IPS DF 6.9 (cell line): ENCODE measurements around the gene OR6J1.

Experiments used
- DNase-seq: peaks from one replicate; pipeline ENCODE4 v3.0.0-alpha.2; 2013; ENCODE audit warnings: low read depth, low spot score
- H3K27ac ChIP-seq: one replicate; pipeline ENCODE4 v1.5.1; 2013; ENCODE audit warnings: low read length, control low read depth
- H3K27me3 ChIP-seq: 2 replicates; pipeline ENCODE4 v1.6.1; 2013; ENCODE audit warnings: mild to moderate bottlenecking, low read length; ENCODE audit not compliant: control insufficient read depth, insufficient read depth
- H3K36me3 ChIP-seq: 2 replicates; pipeline ENCODE4 v1.6.1; 2013; ENCODE audit warnings: low read length; ENCODE audit not compliant: control insufficient read depth, insufficient read depth
- H3K4me1 ChIP-seq: 2 replicates; pipeline ENCODE4 v1.6.1; 2013; ENCODE audit warnings: low read length; ENCODE audit not compliant: control insufficient read depth, insufficient read depth
- H3K4me3 ChIP-seq: 2 replicates; pipeline ENCODE4 v1.5.1; 2013; ENCODE audit warnings: mild to moderate bottlenecking, low read length
- H3K9me3 ChIP-seq: 2 replicates; pipeline ENCODE4 v1.6.1; 2013; ENCODE audit warnings: low read length, inconsistent platforms; ENCODE audit not compliant: control insufficient read depth, insufficient read depth
- WGBS: extraction: QIAGEN DNeasy Blood & Tissue Kit; methylation state at CpG from one replicate; pipeline ENCODE4 v1.1.7; 2013; ENCODE audit warnings: mixed read lengths, missing lambda C conversion rate; ENCODE audit not compliant: insufficient read length, insufficient coverage; 5-methylcytosine and 5-hydroxymethylcytosine counted together

OR6J1 gene

DNA sequence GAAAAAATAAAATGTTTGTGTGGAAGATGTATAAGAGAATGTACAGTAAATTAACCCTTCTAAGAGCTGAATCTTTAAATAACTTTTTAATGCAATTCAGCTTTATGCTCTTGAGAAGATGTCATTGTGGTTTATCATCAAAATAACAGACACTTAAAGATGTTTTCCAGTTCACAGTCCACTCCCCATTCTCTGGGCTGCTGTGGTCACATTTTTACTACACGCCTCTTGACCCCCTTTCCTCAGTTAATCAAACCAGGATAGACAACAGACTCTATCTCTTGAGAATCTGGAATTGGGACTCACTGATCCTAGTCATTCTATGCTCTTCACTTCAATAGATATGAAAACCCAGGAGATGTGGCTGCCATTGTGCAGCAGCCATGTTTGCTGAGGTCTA lies 24.7 kb upstream of the OR6J1 start:
- no peak overlapping the region for H3K27ac ChIP-seq
- H3K27me3 ChIP-seq: no peaks in the 10 kb centered on the region
- 0 out of 2 replicates have a peak, but pooled peaks cover 2% of the 10 kb centered on the region for H3K4me1 ChIP-seq
- no peaks in the 10 kb centered on the region for H3K36me3 ChIP-seq
- DNase-seq: no peak
- H3K4me3 ChIP-seq: no peak overlapping the region
- H3K9me3 ChIP-seq: no peaks in the 10 kb centered on the region
- WGBS: no CpG with 5 or more reads among the region's 1 CpG

DNA sequence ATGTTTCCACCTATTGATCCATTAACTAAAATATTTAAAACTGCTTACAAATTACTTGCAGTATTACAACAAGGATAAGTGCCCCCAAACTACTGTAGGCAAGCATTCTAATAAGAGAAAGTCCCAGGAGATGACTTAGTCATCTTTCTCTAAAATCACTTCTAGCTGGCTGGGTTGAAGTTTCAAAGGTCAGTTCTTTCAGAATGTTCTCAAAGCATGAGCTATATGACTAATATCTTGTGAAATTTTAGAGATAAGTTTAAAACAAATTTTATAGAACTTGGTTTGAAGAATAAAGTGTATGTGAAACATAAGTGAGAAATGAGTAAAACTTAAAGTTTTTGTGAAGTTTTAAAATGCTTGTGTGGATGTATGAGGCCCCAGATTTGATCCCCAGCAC lies 24.3 kb upstream of the OR6J1 start:
- Histone ChIP-seq H3K36me3 (no peaks in the 10 kb centered on the region), H3K27ac (no peak overlapping the region), H3K9me3 (no peaks in the 10 kb centered on the region), H3K27me3 (no peaks in the 10 kb centered on the region), H3K4me3 (no peak overlapping the region), H3K4me1 (0 out of 2 replicates have a peak, but pooled peaks cover 2% of the 10 kb centered on the region)
- no peak for DNase-seq

DNA sequence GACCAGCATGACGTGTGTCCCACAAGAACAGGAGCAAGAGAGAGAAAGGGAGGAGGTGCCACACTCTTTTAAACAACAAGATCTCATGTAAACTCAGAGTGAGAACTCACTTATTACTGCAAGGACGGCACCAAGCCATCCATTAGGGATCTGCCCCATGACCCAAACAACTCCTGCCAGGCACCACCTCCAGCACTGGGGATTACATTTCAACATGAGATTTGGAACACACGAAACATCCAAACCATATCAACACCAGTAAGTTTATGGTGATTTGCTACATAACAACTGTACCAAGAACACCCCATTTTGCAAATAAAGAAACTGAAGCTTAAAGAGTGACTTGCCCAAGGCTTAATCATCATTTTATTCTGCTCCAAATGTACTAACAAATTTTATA lies 23.7 kb upstream of the OR6J1 start:
- no peak overlapping the region for H3K4me3 ChIP-seq
- no CpG with 5 or more reads among the region's 3 CpGs for WGBS
- no peaks in the 10 kb centered on the region for H3K9me3 ChIP-seq
- 0 out of 2 replicates have a peak, but pooled peaks cover 2% of the 10 kb centered on the region for H3K4me1 ChIP-seq
- no peak overlapping the region for H3K27ac ChIP-seq
- H3K27me3 ChIP-seq: no peaks in the 10 kb centered on the region
- DNase-seq: no peak
- H3K36me3 ChIP-seq: no peaks in the 10 kb centered on the region

DNA sequence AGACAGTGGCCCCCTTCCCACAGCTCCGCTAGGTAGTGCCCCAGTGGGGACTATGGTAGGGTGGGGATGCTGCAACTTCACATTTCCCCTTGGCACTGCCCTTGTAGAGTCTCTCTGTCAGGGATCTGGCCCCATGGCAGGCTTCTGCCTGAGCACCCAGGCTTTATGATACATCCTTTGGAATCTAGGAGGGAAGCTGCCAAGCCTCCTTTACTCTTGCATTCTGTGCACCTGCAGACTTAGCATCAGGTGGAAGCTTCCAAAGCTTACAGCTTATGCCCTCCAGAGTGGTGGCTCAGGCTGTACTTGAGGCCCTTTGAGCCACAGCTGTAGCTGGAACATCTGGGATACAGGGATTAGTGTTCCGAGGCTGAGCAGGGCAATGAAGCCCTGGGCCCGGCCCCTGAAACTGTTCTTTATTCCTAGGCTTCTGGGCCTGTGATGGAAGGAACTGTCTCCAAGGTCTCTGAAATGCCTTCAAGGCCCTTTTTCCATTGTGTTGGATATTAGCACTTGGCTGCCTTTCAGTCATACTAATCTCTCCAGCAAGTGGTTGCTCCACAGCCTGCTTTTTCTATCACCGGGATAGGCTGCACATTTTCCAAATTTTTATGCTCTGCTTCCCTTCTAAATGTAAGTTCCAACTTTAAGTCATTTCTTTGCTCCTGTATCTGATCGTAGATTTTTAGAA lies 22.2 kb upstream of the OR6J1 start:
- no CpG with 5 or more reads among the region's 5 CpGs for WGBS
- no peak overlapping the region for H3K27ac ChIP-seq
- H3K4me1 ChIP-seq: 0 out of 2 replicates have a peak, but pooled peaks cover 2% of the 10 kb centered on the region
- H3K36me3 ChIP-seq: no peaks in the 10 kb centered on the region
- no peaks in the 10 kb centered on the region for H3K9me3 ChIP-seq
- DNase-seq: no peak
- no peak overlapping the region for H3K4me3 ChIP-seq
- no peaks in the 10 kb centered on the region for H3K27me3 ChIP-seq

DNA sequence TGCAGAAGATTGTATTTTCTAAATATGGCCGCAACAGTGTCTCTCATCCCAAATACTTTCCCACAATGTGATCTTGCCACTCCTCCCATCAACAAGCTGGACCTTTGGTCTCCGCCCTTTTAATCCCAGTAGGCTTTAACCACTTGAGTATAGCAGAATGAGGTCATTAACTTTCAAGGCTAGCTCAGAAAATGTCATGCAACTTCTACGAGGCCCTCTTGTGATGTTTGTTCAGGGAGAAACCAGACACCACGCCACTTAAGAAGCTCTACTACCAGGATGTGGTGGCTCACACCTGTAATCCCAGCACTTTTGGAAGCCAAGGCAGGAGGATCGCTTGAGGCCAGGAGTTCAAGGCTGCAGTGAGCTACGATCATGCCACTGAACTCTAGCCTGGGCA lies 20.1 kb upstream of the OR6J1 start:
- Histone ChIP-seq H3K27me3 (no peaks in the 10 kb centered on the region), H3K36me3 (no peaks in the 10 kb centered on the region), H3K27ac (no peak overlapping the region), H3K4me1 (0 out of 2 replicates have a peak, but pooled peaks cover 2% of the 10 kb centered on the region), H3K4me3 (no peak overlapping the region), H3K9me3 (no peaks in the 10 kb centered on the region)
- no peak for DNase-seq
- WGBS: no CpG with 5 or more reads among the region's 6 CpGs

DNA sequence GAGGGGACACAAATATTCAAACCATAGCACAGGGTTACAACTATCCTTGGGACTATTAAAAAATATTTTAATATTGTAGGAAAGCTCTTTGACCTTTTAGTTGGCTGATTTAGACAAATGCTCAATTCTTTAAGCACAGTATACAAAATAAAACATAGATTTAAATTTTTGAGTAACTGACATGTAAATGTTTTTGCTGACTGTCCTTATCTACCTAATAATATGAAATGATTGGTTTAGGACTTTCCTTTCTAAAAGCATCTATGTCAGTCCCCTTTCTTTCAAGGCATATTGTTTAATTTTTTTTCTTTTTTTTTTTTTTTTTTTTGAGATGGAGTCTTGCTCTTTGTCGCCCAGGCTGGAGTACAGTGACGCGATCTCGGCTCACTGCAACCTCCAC lies 16.5 kb upstream of the OR6J1 start:
- H3K36me3 ChIP-seq: no peaks in the 10 kb centered on the region
- no peak overlapping the region for H3K27ac ChIP-seq
- no CpG with 5 or more reads among the region's 4 CpGs for WGBS
- DNase-seq: no peak
- no peaks in the 10 kb centered on the region for H3K27me3 ChIP-seq
- H3K9me3 ChIP-seq: no peaks in the 10 kb centered on the region
- H3K4me1 ChIP-seq: no peaks in the 10 kb centered on the region
- H3K4me3 ChIP-seq: no peak overlapping the region

DNA sequence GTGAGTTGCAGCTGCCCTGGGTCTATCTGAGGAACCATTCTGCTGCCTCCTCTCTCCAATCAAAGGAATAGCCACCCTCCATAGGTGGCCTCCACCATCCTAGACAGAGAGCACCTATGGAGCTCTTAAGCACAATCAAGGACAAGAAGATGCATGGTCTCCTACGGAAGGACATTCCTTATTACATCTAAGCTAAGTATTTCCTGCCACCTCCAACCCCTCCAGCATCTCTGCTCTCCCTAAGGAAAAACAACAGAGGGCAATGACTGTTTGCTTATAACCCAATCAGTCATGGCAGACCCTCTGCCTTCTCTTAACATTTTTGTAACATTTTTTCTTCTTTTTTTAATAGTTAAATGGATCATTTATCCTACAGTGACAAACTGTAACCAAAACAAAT lies 14.8 kb upstream of the OR6J1 start:
- Histone ChIP-seq H3K27me3 (no peaks in the 10 kb centered on the region), H3K27ac (no peak overlapping the region), H3K4me1 (no peaks in the 10 kb centered on the region), H3K9me3 (no peaks in the 10 kb centered on the region), H3K4me3 (no peak overlapping the region), H3K36me3 (no peaks in the 10 kb centered on the region)
- WGBS: no CpG with 5 or more reads among the region's 1 CpG
- DNase-seq: no peak

DNA sequence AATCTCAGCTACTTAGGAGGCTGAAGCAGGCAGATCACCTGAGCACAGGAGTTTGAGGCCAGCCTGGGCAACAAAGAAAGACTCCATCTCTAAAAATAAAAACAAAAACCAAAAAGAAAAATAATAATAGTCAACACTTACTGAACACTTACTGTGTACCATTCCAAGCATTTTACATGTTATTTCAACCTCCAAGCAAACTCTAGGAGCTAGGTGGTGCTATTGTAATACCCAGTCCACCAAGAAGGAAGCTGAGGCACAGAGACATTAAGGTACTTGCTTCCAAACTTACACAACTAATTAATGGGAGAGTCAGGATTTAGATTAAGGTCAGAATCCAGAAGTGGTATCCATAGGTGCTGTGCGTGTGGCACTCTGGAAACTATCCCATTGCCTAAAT lies 13.7 kb upstream of the OR6J1 start:
- no peak overlapping the region for H3K27ac ChIP-seq
- H3K36me3 ChIP-seq: no peaks in the 10 kb centered on the region
- DNase-seq: no peak
- no peaks in the 10 kb centered on the region for H3K27me3 ChIP-seq
- no peaks in the 10 kb centered on the region for H3K9me3 ChIP-seq
- no CpG with 5 or more reads among the region's 1 CpG for WGBS
- H3K4me1 ChIP-seq: no peaks in the 10 kb centered on the region
- no peak overlapping the region for H3K4me3 ChIP-seq

DNA sequence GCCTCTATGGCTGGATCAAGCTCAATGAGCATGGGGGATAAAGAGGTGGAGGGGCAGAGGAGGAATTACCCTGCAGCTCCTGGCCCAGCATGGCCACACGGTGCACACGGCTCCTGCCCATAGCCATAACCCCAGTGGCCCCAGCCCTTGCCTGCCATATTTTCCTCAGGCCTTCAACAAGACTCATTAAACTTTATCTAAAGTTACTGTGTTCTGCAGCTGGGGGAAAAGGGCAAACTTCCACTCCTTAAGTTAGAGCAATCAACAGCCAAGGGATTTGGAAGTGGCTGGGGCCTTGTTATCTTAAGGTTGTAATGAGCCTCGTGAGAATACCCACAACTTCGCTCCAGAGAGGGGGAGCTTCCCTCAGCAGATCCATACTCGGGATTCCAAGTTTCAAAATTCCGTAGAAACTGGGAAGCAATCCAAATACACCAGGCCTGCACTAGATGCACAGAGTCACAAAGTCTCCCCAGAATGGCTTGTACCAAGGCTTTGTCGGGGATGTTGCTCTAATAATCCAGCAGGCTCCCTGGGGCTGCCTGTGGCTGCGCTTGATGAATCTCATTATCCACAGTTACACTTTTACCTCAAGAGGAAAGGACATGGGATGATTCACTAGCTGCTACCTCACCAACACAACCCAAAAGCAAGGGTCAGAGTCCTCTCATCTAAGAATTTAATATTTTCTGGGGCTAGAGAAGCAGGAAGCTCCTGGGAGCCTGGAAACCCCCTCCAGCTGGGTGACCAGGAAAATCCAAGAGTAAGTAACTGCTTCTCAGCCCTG lies 13.0 kb upstream of the OR6J1 start:
- Histone ChIP-seq H3K4me1 (no peaks in the 10 kb centered on the region), H3K27ac (no peak overlapping the region), H3K4me3 (no peak overlapping the region; the same call in 1 of the 2 replicates), H3K9me3 (no peaks in the 10 kb centered on the region), H3K27me3 (no peaks in the 10 kb centered on the region), H3K36me3 (no peaks in the 10 kb centered on the region)
- no peak for DNase-seq
- no CpG with 5 or more reads among the region's 8 CpGs for WGBS

DNA sequence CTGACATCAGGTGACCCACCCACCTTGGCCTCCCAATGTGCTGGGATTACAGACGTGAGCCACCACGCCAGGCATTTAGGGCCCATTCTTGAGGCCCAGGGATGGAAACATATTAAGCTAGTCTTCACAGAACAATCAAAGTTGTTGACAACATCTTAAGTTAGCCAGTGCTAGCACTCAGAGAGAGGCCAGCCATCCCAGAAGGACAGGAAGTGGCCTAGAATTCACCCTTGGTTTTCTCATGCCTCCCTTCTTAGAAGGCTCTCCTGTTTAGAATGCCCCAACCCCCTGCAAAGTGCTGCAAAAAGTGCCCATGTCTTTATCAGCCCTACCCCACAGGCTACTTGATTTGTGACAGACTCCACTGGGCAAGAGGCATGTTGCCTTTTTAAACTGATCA lies 12.1 kb upstream of the OR6J1 start:
- no peak overlapping the region for H3K27ac ChIP-seq
- no peaks in the 10 kb centered on the region for H3K9me3 ChIP-seq
- no peak overlapping the region for H3K4me3 ChIP-seq
- H3K27me3 ChIP-seq: no peaks in the 10 kb centered on the region
- H3K4me1 ChIP-seq: no peaks in the 10 kb centered on the region
- no peaks in the 10 kb centered on the region for H3K36me3 ChIP-seq
- WGBS: no CpG with 5 or more reads among the region's 2 CpGs
- no peak for DNase-seq
